Measurements from ENCODE around the gene ZXDC.

The ZXDC gene

DNA sequence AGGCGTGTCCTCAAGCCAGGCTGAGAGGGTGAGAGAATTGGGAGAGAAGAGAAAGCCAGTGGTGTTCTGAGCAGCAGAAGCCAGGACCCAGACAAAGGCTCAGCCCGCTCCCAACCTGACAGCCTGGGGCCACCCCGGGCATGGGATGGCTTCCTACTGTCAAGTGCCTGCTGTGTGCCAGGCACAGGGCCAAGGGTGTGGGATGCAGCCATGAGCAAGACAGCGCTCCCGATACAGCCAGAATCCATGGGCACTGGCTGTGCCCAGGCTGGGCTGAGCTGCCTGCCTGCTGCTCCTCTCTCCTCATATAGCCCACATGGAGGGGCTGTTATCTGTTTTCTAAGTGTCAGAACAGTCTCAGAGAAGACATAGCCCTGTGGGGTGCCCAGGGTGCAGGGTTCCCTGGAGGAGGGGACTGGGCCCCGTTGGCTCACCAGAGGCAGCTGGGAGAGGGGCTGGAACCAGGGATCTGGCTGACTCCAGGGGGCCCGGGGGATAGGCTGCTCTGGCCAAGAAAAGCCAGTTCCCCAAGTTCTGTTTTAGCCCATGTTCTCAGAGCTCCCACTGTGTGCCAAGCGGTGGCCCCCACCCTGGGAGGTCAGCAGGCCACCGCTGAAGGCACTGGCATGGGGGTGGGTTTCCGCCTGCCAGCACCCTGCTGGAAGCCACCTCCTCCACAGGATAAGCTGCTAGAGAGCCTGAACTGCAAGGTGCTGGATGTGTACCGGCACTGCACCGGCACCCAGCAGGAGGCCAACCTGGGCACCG is 42.0 kb downstream of the ZXDC start:
- DNase-seq = no peak

DNA sequence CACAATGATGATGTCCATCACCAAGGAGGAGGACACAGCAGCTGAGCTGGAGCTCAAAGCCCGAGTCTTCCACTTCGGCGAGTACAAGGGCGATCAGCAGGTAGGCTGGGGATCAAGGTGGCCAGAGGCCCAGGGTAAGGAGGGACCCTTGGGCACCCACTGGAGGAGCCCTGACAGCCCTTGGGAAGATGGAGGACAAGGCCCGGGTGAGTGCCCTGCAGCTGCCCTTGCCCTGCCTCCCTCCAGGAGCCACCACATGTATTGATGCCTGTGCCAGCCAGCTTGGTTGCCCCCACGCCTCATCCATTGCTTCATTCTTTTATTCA is 42.6 kb downstream of the ZXDC start:
- DNase-seq = no peak

DNA sequence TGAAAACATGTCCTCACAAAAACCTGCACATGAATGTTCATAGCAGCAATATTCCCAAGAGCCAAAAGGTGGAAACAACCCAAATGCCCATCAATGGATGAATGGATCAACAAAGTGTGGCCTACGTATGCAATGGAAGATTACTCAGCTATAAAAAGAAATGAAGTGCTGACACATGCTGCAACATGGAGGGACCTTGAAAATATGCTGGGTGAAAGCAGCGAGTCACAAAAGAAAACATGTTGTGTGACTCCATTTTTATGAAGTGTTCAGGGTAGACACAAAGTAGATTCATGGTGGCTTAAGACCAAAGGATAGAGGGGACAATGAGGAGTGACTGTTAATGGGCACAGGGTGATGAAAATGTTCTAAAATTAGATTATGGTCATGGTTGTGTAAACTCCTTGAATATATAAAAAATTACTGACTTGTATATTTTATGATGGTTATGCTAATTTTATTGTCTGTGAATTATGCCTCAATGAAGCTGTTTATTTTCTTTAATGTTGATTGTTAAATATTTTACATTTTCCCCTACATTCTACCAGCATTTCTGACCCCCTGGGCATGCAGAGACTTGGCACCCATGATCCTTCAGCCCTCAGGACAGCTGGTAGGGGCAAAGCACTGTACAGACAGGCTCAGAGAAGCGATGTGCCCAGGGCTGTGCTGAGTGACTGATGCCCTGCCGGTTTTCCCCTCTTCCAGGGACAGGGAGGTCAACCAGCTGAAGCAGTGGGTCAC is 43.2 kb downstream of the ZXDC start:
- no peak for DNase-seq

DNA sequence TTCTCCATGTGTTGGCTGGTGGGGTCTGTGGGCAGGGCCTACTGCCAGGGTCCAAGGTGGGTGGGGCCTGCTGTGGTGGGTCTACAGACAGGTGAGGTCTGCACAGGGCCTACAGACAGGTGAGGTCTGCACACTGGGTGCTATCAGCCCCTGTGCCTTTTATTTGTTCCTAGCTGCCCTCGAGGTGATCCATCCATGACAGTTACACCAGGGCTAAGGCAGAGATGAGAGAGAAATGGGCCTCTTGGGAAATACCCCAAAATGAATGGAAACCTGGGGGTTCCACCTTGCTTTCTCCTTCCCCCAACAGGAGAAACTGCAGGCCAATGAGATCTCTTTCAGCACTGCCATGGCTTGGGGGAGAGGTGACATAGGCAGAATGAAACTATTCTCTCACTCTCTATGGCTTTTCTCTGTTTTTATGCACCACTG is 44.6 kb downstream of the ZXDC start:
- no peak for DNase-seq

DNA sequence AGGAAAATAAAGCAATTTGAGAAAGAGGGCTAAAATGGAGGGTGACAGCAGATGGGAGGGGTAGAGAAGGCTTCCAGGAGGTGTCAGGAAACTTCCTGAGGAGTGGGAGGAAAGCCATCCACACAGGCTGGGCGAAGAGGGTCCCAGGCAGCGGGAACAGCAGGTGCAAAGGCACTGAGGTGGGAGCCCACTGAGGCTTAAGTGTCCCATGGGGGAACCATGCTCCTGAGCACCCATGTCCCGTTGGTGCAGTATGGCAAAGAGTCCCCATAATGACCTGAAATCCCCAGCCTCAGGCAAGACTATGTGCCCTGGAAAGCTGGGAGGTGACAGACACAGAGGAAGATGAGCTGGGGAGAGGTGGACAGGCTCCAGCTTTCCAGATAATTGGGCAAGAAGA is 50.9 kb downstream of the ZXDC start:
- no peak for DNase-seq

DNA sequence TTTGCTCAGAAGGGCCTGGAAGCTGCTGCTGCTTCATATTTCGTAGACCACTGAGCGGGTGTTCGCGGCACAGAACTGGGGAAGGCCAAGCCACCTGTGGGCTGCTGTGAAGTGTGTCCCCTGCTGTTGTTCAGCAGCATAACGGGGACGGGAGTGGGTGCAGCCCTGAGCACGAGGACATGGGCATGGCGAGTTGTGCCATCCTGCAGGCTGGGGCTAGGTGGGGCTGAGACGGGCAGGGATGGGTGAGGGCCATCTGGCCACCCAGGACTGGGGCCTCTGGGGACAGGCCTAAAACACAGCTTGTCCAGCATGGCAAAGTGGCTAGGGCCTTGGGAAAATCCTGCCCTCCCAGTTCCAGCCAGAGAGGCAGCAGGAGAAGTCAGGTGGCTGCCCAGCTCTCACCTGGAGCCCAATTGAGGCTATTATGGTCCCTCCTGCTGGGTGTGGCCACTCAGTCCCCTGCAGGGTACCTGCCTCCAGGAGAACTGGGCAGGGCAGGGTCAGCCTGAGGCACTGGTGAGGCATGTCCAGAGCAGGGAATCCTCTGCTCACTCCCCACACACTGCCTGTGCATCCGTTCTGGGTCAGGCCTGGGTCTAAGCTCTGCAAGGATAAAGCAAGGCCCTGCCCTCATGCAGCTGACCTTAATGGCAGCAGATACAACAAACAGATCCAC is 51.5 kb downstream of the ZXDC start:
- no peak for DNase-seq

DNA sequence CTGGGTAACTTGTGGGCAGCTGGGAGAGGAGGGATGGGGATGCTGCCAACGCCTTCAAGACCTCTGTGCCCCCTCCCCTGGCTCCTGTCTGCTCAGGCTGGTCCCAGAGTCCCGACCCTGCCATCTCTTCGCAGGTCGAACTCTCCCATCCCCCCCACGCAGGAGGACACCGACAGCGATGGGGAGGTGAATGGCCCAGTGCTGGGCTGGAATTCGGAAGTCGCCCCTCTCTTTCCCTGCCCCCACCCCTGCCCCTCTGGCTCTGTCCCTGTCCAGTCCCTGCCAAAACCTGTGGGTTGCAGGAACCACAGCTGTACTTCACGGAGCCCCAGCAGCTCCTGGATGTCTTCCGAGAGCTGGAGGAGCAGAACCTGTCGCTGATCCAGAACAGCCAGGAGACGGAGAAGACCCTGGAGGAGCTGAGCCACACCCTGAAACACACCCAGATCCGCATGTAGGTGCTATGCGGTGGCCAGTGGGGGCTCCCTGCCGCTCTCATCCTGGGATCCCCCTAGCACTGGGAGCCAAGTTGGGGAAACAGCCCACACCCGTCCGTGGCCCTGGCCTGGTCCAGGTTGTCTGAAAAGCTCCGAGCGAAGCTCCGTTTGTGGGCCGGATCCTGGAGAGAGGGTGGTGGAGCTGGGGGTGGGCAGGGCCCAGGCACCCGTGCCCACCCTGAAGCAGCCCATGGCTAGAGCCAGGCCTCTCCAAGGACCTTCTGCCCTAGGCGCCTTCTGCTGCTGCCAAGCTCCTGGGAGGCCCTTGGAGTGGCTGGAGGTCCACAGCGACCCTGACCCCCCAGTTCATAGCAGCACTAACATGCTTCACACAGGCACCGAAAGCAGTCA is 52.3 kb downstream of the ZXDC start:
- no peak for DNase-seq

DNA sequence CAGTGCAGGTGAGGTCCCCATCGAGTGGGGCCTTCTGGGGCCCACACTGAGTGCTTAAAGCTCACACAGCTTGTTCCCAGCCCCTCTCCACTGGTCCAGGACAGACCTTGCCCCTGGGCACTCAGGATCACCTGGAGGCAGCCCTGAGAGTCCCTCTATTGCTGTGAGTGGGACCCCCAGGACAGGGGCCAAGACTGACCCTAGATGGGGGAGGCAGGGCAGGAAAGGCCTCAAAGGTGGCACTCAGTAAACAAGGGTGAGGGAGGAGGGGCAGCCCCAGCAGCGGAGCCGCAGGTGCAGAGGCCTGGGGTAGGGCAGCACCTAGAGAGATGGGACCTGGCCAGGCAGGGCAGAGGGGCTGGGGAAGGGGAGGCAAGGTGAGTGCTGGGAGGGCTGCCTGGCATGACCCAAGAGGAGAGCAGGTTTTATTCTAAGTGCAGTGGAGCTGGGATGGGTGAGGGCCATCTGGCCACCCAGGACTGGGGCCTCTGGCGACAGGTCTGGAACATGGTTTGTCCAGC is 53.1 kb downstream of the ZXDC start:
- no peak for DNase-seq

DNA sequence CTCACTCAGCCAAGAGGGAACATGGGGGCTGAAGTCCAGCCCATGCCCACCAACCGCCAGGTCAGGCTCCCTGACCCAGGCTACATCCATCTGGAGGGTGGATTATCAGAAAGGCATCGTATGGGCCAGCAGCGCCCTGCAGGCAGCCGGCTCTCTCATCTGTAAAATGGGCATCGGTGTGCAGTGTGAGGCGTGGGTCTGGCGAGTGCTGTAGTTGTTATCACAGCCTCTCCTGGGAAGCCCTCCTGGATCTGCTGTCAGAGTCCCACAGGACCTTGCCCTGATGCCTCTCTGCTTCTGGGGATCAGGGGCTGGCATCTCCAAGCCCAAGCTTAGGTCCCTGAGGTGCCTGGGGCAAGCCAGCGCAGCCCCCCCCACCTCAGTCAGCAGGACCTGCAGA is 53.6 kb downstream of the ZXDC start:
- DNase-seq = no peak

DNA sequence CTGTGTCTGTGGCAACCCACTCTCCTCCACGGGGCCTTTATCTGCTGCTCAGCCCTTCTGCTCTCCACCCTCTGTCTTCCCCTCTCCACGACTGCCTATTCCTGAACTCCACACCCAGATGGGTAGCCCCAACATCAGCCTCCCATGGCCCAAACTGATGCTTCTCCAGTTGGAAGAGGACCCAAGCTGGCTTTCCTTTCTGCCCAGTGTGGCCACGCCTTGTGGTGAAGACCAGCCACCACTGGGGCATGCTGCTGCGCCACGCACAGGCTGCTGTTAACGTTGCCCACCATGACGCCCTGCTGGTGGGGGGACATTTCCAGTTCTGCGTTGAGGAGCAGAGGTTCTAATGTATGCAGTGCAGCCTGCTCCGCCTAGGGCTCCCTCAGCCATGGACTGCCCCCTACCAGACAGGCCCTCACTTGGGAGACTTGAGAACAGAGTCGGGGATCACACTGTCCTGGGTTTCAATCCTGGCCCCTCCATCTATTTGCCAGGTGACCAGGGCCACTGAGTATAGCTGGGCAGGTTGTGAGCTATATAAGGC is 54.0 kb downstream of the ZXDC start:
- no peak for DNase-seq

DNA sequence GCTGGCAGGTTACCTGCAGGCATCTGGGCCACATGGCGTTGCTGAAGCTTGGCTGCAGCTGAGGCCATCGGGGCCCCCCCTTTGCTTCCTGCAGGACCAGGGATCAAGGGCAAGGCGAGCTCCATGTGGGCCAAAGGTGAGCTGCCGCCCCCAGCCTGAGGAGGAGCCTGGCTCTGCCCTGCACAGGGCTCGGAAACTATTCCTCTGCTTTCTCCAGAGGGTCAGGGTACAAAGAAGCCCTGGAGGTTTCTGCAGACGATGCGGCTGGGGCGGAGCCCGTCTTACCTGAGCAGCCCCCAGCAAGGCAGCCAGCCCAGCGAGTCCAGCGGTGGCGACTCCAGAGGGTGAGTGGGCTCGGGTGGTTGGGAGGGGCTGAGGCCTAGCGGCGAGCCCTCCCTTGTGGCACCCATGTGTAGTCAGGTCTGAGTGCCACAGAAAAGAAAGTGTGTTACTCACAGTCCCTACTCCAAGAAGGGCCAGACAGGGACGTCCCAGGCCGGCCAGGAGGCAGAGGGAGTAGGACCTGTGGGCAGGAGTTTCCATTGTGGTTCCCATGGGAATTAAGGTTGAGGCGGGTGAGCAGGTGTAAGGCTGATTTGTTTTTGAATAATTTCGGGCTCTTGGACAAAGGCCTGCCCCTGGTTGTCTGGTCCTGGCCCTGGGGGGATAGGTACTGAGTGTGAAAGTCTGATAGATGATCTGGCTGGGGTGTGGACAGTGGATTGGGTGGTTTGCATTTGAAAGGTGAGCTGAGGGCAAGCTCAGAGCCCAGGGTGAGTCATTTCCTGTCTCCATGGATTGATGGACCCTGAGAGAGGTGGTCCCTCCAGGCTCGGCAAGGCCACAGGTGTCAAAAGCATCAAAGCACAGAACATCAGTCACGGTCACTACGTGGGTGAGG is 55.6 kb downstream of the ZXDC start:
- no peak for DNase-seq

DNA sequence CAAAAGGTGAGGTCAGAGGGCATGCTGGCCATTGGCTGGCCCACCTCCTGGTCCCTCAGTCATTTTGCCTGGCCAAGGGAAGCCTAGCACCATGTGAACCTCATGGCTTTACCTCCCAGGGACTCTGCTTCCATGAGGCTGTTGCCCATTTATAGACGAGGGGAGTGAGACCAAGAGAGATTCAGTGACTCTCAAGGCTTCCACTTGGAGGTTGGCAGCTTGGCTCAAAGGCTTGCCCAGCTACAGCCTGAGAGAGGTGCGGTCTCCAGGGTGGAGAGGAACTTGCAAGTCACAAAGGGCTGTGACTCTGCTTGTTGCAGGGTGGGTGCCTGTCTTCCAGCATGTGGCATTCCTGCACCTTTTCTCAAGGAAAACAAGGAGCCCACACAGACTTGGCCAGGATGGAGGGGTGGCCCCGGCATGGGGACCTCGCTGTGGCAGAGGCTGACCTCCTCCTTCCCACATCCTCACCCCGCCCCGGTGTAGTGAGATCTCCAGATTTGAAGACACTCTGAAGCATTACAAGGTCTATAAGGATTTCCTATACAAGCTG is 56.5 kb downstream of the ZXDC start:
- no peak for DNase-seq

DNA sequence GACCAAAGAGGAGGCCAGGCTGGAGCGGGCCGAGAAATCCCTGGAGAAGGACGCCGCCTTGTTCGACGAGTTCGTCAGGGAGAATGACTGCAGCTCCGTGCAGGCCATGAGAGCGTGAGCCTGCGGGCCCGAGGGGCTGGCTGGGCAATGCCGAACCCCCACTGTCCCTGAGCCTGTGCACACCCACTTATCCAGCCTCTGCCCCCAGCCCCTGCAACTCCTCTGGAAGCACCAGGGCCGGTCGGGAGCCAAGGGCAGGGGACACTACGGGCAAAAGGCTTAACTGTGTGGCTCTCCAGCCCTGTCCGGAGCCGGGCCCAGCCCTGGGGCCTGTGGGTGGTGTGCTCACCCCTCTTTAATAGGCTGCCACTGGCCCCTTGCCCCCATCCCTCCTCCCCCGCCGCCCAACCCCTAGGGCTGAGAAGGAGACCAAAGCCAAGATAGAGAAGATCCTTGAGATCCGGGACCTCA is 57.0 kb downstream of the ZXDC start:
- no peak for DNase-seq

DNA sequence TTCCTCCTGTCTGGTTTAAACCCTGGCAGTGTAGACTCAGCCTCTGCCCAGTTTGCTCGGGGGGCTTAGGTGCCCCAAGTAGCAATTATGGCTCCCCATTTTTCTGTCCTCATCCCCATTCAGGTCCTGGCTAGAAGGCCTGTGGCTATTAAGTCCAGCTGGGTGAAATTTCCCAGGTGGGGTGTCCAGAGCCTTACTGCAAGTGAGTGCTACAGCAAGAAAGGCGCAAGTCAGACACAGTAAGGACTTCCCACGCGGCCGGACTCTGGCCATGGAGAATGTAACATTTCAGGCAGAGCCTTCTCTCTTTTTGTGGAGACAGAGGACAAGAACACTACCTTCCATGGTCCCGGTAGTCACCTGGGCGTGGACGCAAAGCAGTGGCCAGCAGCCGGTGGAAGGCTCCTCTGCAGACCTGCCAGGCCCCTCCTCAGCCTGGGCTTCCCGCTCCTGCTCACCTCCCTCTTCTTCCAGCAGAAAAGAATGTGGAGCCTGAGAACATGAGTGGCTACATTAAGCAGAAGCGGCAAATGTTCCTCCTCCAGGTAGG is 57.6 kb downstream of the ZXDC start:
- no peak for DNase-seq

DNA sequence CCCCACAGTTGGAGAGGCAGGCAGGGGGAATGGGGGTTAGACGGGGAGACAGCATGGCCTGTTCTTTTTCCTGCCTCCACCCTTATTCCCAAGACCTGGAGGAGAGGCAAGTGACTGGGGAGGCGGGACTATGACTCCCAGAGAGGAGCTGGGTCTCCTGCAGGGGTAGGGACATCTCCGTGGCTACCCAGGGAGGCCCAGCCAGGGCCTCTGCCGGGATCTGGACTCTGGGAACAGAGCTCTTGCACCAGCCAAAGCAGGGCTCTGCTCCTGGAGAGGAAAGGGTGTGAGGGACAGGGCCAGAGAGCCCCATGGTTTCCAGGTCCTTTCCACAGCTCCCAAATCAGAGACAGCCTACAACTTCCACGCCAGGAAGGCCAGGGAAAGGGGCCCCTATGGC is 58.2 kb downstream of the ZXDC start:
- no peak for DNase-seq

DNA sequence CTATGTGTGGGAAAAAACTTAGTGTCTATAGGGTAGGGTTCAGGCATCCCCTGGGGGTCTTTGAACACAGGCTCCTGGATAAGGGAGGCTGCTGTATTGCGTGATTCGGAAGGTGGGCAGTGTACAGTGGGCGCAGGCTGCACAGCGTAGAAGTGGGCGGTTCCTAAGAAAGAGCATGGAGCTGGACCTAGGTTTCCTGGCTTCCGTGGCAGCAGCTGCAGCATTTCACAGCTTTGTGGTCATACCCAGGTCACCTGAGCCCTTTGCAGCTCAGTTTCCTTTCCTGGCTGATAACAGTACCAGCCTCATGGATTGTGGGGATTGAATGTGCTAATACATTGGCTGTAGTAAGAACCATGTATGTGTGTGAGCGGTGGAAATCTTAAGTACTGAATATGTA is 58.7 kb downstream of the ZXDC start:
- no peak for DNase-seq

DNA sequence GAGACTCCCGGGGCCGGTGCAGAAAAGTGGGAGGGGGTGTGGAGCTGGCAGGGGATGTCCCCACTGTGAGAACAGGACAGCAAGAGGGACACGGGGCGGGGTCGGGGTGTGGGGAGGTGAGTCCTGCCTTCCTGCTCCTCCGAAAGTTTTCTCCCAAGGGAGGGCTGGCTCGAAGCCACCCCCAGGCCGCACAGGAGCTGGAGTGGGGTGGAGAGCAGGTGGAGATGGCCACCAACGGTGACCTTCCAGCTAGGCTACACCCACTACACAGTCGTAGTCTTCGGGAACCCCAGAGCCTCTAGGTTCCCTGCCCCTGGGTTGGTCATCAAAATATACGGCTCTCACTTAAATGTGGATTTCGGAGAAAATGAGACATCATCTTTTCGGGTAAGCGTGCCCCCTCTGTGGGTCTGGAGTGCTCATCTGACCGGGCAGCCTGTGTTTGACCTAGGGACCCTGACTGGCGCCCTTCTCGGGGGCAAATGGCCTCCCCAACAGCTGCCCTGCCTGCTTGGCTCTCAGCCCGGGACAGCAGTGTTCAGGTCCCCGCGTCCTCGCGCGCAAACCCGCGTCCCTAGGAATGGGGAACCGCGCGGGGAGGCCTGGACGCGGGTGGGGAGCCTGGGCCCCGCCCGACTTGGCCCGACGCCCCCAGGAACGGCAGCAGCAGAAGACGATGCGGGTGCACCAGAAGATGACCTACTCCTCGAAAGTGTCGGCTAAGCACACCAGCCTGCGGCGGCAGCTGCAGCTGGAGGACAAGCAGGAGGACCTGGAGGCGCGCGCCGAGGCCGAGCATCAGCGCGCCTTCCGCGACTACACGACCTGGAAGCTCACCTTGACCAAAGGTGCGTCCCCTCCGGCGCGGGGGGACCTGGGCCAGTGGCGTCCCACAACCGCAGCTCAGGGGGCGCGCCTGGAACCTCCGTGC is 59.8 kb downstream of the ZXDC start:
- no peak for DNase-seq

DNA sequence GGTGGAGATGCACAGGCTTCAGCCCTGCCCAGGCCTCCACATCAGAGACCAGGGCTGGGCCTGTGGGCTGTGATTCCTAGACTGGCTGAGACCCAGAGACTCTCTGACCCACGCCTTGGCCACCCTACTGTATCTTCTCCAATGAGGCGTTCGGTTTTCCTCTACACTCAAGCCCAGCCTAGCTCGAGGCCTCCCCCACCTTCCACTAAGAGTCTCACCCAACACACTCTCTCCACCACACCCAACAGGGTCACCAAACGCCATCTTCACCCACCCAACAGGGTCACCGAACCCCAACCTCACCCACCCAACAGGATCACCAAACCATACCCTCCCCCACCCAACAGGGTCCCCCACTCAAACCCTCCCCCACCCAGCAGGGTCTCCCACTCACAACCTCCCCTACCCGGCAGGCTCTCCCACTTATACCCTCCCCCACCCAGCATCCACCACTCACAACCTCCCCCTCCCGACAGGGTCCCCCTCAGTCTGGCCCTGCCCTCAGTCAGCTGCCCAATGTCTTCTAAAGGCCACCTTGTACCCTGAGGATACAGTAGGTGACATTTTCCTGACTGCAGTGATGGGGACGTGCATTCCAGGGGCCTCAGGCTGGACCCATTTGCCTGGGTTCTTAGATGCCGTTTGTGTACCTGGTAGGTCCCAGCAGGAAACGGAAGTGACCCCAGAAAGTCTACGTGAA is 60.6 kb downstream of the ZXDC start:
- no peak for DNase-seq

DNA sequence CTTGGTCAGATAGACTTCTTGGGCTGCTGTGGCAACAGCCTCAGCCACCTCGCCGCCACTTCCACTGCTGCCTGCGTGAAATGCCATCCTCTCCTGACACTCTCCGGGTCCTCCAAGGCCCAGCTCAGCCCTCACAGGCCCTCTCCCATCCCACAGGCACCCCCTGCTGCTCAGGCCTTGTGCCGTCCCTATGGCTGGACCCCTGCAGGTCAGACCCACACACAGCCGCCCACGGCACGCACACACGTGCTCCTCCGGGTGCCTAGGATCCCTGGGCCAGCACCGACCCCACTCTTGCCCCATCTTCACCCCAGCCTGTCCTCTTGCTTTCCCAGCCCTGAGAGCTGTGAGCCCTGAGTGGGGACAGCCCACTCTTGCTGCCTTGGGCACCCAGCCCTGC is 61.3 kb downstream of the ZXDC start:
- DNase-seq = no peak

Data from Kasumi-1 (cell line).